ENCODE measurements around the gene PLCG2. TPM values are rescaled to one million over a fixed set of nuclear protein-coding genes. Genes with fewer than 3 reads are reported as not detected.

The PLCG2 gene
- total and polyA plus RNA-seq, 2 of the 8 experiments (the other 6 are each of a cell fraction or from before 2014, with no cell fraction given): 6.1 to 6.9 TPM

DNA sequence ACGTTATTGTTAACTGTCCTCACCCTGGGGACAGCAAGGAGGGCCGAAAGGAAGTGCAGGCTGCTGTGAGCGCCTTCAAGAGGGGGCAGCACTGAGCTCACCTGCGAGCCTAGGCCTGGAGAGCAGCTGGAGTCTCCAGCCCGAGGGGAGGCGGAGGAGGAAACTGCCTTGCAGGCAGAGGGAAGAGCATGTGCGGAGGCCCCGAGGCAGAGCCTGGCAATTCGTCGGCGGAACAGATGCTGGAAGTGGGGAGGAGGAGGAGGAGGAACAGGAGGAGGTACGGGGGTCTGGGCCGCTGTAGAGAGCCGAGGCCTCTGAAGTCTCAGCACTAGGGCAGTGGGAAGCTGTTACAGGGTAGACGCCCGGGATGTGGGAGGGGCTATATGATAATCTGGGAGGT lies 49.6 kb upstream of the PLCG2 start:
- Histone ChIP-seq H3K14ac (ENCODE audit: insufficient read length) (no peak overlapping the region), H3K36me3 (ENCODE audit: control insufficient read depth in 2 of 4, insufficient read depth in 4 of 4, low read length in 3 of 4) (no peaks in the 10 kb centered on the region), H3K56ac (replicated peaks; ENCODE audit: insufficient read length, low read depth, low read length) (no peak overlapping the region), H3K18ac (ENCODE audit: extremely low read depth, low read length) (peak overlapping the region; percentile 95), H2BK5ac (ENCODE audit: low read depth, low read length) (peak overlapping the region; percentile 88), H3K9ac (replicated peaks in 1 of 4; ENCODE audit: extremely low read depth in 1 of 4, low read depth in 3 of 4, low read length in 3 of 4) (peak overlapping the region in 1 of 4 experiments; percentile 44; a peak in 2 of 7 replicates), H3K27me3 (replicated peaks in 1 of 4; ENCODE audit: control insufficient read depth in 3 of 4, extremely low read depth in 1 of 4, insufficient read depth in 3 of 4, low read length in 3 of 4) (no peaks in the 10 kb centered on the region), H4K5ac (ENCODE audit: insufficient read length, low read depth, low read length) (peak overlapping the region; percentile 34), H3K4me2 (ENCODE audit: insufficient read depth in 1 of 2, low read depth in 2 of 2, low read length in 2 of 2) (peak overlapping the region; percentile 47 to 55; a peak in 3 of 4 replicates), H3K79me2 (ENCODE audit: control insufficient read depth in 1 of 2, insufficient read depth in 2 of 2, low read length in 2 of 2) (no peaks in the 10 kb centered on the region), H3K4me1 (replicated peaks in 1 of 4; ENCODE audit: control insufficient read depth in 3 of 4, insufficient read depth in 4 of 4, low read length in 3 of 4) (peaks cover 0 to 7% (median 4%) of the 10 kb centered on the region in 4 experiments; a peak in 5 of 7 replicates), H3K9me3 (ENCODE audit: insufficient read depth in 2 of 2, low read depth in 1 of 2, low read length in 1 of 2) (no peaks in the 10 kb centered on the region), H3K79me1 (ENCODE audit: low read depth, low read length) (no peaks in the 10 kb centered on the region), H2BK20ac (ENCODE audit: low read length) (peak overlapping the region; percentile 72; the same call in 1 of the 2 replicates), H2BK15ac (ENCODE audit: low read length) (no peak overlapping the region), H3K4me3 (ENCODE audit: extremely low read depth in 1 of 4, insufficient read depth in 2 of 4, low read depth in 3 of 4, low read length in 4 of 4) (peak overlapping the region in 2 of 4 experiments; percentile 19 to 41; a peak in 3 of 8 replicates), H4K8ac (ENCODE audit: extremely low read depth, insufficient read depth, low read length) (0 out of 2 replicates have a peak overlapping the region, but pooled peaks have one; percentile 19), H2BK120ac (replicated peaks; ENCODE audit: low read depth, low read length) (peak overlapping the region; percentile 65), H2AK5ac (ENCODE audit: low read depth, low read length) (peak overlapping the region; percentile 59; the same call in 1 of the 2 replicates), H3K4ac (replicated peaks; ENCODE audit: insufficient read length, low read depth, low read length) (no peak overlapping the region), H4K91ac (replicated peaks; ENCODE audit: insufficient read length, low read length) (peak overlapping the region; percentile 96), H2AFZ (ENCODE audit: low read length) (0 out of 2 replicates have a peak overlapping the region, but pooled peaks have one; percentile 28), H2BK12ac (ENCODE audit: low read depth, low read length) (peak overlapping the region; percentile 95; the same call in 1 of the 2 replicates), H4K20me1 (replicated peaks in 1 of 2; ENCODE audit: control insufficient read depth in 1 of 2, insufficient read depth in 2 of 2, low read length in 2 of 2) (peaks cover 0 to 3% of the 10 kb centered on the region in 2 experiments), H3K23ac (ENCODE audit: insufficient read length) (no peak overlapping the region), H3K23me2 (ENCODE audit: low read depth, low read length) (peaks cover 5% of the 10 kb centered on the region; the same call in 1 of the 2 replicates), H3K27ac (ENCODE audit: low read depth, low read length) (peak overlapping the region; percentile 43; the same call in 1 of the 2 replicates)
- WGBS, 2 experiments (ENCODE audit: extremely low coverage in 1 of 2, insufficient coverage in 1 of 2, insufficient read length in 1 of 2, insufficient replicate concordance in 2 of 2, low coverage in 1 of 2, low lambda C conversion rate in 2 of 2, missing lambda C conversion rate in 1 of 2): 31% methylated on average over 16 of the region's 16 CpGs; no CpG with 5 or more reads in 1 of the 2 experiments
- ChIA-PET CTCF (ENCODE audit: partially characterized antibody) (interaction anchor here (0.6 to 4.1 kb wide), 47 partner anchors 9 to 524 kb away, joined by 3 to 48 read pairs (median 4); no protein-coding TSS in a partner anchor), POLR2A (ENCODE audit: partially characterized antibody) (interaction anchor here (0.7 to 2.1 kb wide), 12 partner anchors 11 to 319 kb away, joined by 3 to 11 read pairs (median 4); partner anchors contain the start of gene CMIP)
- FAIRE-seq (no peak), DNase-seq (ENCODE audit: low read depth in 1 of 2, low spot score in 2 of 2) (peak; percentile 88)
- TF ChIP-seq CTBP2 (IDR thresholded peaks at IDR 0.05; ENCODE audit: borderline replicate concordance, insufficient read depth, insufficient read length, low read length) (no peak), CTCF (IDR thresholded peaks at IDR 0.05; ENCODE audit: control extremely low read depth in 1 of 3, insufficient read depth in 1 of 3, low read depth in 1 of 3, low read length in 3 of 3) (peak; percentile 67 to 89 (median 78)), SIX5 (IDR thresholded peaks at IDR 0.05; ENCODE audit: low read depth, low read length) (no peak), SP4 (IDR thresholded peaks at IDR 0.05; ENCODE audit: low read length) (peak; percentile 9; the same call in 1 of the 2 replicates), MAFK (IDR thresholded peaks at IDR 0.05; ENCODE audit: low read depth, low read length) (no peak), POU5F1 (IDR thresholded peaks at IDR 0.05; ENCODE audit: low read depth, low read length) (no peak), SRF (IDR thresholded peaks at IDR 0.05; ENCODE audit: low read depth, low read length) (no peak), CEBPB (IDR thresholded peaks at IDR 0.05; ENCODE audit: low read depth, low read length) (no peak), EGR1 (IDR thresholded peaks at IDR 0.05; ENCODE audit: borderline replicate concordance, low read depth, low read length) (no peak), POLR2AphosphoS5 (IDR thresholded peaks at IDR 0.05; ENCODE audit: low read depth, low read length) (peak; percentile 53; the same call in 1 of the 2 replicates)
